D721Med (cell line): ENCODE measurements around the gene GLYATL1B.

Source experiments
- DNase-seq: peaks from one replicate; pipeline ENCODE4 v3.0.0; 2011; ENCODE audit warnings: low spot score; ENCODE audit not compliant: insufficient read length
- FAIRE-seq: peaks from 2 replicates; lab custom pipeline; 2011; peaks lifted over from hg19 to GRCh38; lab: Jason Lieb, UNC
- TF ChIP-seq, protein P1 (sequence below): IDR thresholded peaks from 2 replicates; pipeline ENCODE4 v1.5.1; 2012; ENCODE audit warnings: mild to moderate bottlenecking, control low read depth; ENCODE audit not compliant: insufficient read depth; ENCODE audit errors: missing control alignments

Gene GLYATL1B

DNA sequence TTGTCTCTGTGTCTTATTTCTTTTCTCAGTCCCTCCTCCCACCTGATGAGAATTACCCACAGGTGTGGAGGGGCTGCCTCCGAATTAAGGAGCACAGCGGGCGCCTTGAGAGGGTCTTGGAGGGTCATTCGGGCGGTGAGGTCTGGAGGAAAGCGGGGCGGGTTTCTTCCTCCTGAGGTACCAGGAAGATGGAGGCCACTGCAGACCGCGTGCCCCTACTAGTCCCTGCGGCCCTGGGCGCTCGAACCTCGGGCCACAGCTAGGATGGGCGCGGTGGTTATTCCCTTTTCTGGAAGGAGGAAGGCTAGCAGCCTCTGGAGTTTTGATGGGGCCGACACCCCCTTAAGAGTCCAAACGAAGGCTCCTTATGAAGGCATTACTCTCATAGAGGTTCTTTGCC, 51.1 kb downstream of the GLYATL1B start:
- DNase-seq (no peak), FAIRE-seq (no peak)
- TF ChIP-seq, protein P1, sequence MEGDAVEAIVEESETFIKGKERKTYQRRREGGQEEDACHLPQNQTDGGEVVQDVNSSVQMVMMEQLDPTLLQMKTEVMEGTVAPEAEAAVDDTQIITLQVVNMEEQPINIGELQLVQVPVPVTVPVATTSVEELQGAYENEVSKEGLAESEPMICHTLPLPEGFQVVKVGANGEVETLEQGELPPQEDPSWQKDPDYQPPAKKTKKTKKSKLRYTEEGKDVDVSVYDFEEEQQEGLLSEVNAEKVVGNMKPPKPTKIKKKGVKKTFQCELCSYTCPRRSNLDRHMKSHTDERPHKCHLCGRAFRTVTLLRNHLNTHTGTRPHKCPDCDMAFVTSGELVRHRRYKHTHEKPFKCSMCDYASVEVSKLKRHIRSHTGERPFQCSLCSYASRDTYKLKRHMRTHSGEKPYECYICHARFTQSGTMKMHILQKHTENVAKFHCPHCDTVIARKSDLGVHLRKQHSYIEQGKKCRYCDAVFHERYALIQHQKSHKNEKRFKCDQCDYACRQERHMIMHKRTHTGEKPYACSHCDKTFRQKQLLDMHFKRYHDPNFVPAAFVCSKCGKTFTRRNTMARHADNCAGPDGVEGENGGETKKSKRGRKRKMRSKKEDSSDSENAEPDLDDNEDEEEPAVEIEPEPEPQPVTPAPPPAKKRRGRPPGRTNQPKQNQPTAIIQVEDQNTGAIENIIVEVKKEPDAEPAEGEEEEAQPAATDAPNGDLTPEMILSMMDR = no peak

- TF ChIP-seq, protein P1 = no peak
- FAIRE-seq = no peak
- no peak for DNase-seq
Observed at GRCh38 chr11:59138643-59139042, 52.5 kb downstream of the GLYATL1B start.

DNA sequence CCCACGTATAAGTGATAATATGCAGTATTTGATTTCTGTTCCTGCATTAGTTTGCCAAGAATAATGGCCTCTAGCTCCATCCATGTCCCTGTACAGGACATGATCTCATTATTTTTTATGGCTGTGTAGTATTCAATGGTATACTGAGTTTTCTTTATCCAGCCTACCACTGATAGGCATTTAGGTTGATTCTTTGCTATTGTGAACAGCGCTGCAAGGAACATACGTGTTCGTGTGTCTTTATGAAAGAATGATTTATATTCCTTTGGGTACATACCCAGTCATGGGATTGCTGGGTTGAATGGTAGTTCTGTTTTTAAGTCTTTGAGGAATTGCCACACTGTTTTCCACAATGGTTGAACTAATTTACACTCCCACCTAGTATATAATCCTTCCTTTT, 55.1 kb downstream of the GLYATL1B start:
- TF ChIP-seq, protein P1 = no peak
- DNase-seq = no peak
- no peak for FAIRE-seq

DNA sequence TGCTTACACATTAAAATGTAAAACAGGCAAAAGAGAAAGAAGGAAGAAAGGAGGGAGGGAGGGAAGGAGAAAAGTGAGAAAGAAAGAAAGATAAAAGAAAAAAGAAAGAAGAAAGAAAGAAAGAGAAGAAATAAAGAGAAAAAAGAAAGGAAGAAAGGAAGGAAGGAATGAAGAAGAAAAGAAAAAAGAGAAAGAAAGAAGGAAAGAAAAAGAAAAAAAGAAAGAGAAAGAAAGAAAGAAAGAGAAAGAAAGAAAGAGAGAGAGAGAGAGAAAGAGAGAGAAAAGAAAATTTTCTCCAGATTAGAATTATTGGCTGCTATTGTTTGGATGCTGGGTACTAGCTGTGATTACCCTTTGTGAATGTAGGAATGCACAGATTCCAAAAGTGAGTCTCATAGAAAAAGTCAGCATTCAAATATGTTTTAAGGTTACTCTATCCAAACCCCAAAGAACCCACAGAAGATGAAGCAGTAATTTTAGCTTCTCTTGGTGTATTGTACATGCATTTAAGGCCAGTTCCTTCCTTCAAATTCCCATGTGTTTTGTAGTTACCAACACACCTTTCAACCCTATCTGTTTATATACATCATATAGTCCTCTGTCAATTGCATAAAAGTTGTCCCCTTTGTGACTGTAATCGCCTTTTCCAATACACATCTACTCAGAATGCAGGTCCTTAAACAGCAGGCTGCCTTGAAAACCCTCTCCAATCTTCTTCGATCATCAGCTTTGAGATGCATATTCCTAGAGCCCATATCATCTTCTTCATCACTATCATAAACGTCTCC, 55.8 kb downstream of the GLYATL1B start:
- DNase-seq = no peak
- FAIRE-seq = no peak
- TF ChIP-seq, protein P1 = no peak

- FAIRE-seq (no peak), DNase-seq (no peak)
Observed at GRCh38 chr11:59142530-59143507, 56.7 kb downstream of the GLYATL1B start, which contains the start of gene FAM111A. Gene FAM111A (plus strand): TSS chr11:59142856. CDS start chr11:59148873, 6,017 bp downstream.

DNA sequence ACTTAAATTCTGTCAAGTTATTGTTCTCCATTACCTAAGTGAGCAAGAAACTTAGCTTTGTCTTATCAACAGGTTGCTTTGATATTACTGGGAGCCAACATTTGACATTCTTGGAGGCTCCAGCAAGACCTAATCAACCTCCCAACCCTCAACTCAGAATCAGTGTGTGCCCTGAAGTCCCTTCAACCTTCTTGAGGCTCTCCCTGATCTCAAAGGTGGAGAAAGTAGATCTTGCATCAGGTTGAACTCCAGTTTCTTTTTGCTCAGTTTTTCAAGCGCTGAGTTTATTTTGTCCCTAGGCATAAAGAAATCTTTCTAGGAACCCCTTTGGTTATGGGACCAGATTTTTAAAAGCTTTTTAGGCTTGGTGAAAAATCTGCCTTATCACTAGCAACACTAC, 58.0 kb downstream of the GLYATL1B start:
- TF ChIP-seq, protein P1 = no peak
- FAIRE-seq (no peak), DNase-seq (no peak)

More at GRCh38 chr11:59142530-59143507, 56.7 kb downstream of the GLYATL1B start, which contains the start of gene FAM111A:
- TF ChIP-seq, protein P1 = peak; percentile 14
